ENCODE data around the gene PTPRD. TPM values are rescaled to one million over a fixed set of nuclear protein-coding genes. Genes with fewer than 3 reads are reported as not detected.

Gene PTPRD
- total RNA-seq, 1 experiment from 2014 or later: 4.5 TPM

GRCh38 chr9:8266861-8267260, 2345.9 kb downstream of the PTPRD start:
- no peak for DNase-seq (ENCODE audit: low read depth)

GRCh38 chr9:8265281-8265680, 2347.5 kb downstream of the PTPRD start:
- DNase-seq (ENCODE audit: low read depth): no peak
